HG02759 (cell line): Measurements from ENCODE around the gene MMP1.

Experiments used
- ATAC-seq: cut with Tn5 transposase; IDR thresholded peaks from one replicate; pipeline ENCODE4 v1.9.1; 2021; ENCODE audit warnings: mild to moderate bottlenecking, moderate library complexity; ENCODE audit not compliant: unreplicated experiment

MMP1 gene

DNA sequence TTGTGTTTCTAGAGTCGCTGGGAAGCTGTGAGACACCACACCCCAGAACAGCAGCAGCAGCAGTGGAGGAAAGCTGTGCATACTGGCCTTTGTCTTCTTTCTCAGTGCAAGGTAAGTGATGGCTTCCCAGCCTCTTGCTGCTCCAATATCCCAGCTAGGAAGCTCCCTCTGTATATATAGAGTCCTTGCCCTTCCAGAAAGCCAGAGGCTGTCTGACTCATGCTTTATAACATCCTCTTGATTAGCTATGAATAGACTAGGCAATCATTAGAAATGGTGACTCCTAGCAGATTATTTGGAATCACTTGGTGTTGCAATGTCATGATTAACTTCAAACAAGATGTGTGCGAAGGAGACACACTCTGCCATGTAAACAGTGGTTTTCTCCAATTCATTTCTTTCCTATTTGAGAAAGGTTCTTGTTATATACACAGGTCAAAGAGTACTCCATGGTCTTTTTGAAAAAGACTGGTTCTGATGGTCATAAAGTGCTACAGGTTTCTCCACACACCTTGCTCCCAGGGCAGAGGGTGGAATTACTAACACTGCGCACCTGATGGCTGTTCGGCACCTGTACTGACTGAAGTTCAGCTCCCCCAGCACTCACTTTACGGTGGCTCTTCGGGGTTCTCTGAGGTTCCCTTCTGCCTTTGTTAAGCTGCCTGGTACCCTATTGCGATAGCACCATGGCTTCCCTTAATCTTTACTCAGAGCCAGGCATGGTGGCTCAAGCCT, at the start of gene MMP1:
Gene MMP1 (minus strand): TSS at position 149 of the 735 bp plus-strand sequence. CDS start 68 bp downstream, at position 81.
- no peak for ATAC-seq

DNA sequence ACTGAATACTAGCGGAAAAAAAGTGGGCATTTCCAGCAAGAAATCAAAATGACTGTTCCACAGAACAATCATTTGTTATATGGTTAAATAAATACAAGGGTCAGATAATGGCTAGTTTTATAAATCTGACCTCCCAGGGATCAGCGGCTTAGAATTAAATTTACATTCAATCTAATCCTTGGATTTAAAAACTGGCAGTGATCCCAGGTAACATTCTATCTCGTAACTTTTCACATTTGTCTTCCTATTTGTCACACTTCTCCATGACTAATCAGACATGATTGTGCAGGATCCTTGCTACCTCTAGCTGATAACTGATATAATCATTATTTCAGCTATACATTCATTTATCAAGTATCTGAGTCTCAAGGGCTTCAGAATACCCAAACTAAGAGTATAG, 48.3 kb upstream of the MMP1 start:
- no peak for ATAC-seq

DNA sequence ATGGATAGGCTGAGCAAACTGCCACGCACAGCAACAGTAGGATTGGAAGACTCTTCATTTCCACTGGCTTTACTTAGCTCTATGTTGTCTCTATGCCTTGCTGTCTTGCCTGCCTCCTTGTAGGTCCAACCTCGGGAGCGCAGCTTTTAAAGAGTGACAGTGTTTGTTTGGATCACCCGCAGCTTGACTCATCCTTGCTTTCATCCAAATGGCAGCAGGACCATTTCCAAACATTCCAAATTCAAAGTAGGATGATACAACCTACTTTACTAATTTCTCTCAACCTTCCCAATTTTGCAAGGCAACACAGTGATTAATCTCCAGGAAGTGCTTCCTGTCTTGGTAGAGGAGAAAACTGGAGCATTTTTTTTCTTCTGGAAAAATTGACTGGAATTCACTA, 45.5 kb upstream of the MMP1 start, which contains the start of gene MMP3:
Gene MMP3 (minus strand): TSS at position 121 of the 400 bp plus-strand sequence. CDS start 63 bp downstream, at position 58.
- ATAC-seq, result no peak

DNA sequence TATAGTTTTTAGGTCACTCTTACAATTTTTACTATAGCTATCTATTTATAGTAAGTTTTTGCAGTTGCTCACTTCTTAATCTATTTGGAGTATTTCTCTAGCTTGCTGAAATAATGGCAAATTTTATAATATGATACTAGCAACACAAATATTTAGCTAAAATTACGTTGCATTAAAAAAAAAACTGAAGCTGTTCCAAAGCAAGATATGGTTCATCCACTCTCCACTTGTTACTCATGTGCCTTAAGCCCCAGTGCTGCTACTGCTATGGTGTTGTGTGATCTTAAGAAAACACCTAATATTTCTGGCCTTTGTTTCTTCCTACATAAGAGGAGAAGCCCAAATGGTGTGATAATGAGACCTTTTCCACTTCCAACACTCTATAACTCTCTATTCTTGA, 45.0 kb upstream of the MMP1 start:
- no peak for ATAC-seq

DNA sequence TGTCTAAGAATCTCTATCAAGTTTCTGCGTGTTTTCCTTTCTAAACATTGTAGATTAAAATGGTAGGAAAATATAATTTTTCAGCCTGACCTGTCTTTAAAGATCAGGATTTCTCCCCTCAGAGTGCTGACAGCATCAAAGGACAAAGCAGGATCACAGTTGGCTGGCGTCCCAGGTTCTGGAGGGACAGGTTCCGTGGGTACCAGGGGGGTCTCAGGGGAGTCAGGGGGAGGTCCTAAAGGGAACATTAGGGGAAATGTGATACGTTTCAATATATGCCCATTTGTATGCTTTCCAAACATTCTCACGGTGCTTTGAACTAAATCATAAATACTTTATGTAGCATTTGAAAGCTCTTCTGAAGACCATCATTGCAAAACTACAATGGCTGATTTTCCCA, 42.1 kb upstream of the MMP1 start:
- no peak for ATAC-seq

DNA sequence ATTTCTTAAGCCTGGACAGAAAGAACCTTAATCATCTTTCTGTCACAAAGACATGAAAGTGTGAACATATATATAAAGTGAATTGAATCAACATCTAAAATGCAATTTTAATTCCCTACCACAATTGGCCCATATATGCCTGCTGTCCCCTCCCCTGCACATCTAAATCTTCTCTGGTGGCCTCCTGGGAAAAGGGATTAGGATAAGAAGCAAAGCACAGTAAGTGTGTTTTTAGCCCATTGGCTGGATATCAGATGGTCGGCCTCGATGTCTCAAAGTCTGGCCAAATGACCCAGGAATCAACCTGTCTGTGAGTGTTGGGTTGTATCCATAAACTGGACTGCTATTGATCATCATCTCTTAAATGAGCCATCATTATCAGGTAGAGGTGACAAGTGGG, 39.7 kb upstream of the MMP1 start:
- no peak for ATAC-seq

DNA sequence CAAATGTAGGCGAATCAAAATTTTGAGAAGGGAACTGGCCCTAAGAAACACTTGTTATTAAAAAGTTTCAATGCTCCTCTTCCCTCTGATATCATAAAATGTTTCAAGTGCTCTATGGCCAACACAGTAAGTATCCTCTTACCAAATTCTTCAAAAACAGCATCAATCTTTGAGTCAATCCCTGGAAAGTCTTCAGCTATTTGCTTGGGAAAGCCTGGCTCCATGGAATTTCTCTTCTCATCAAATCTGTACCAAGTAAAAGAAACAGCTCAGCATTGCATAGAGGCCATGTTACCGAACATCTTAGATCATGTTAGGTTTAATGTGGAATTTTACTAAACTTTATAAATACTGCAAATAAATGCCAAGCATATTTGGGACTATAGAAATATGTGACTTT, 39.2 kb upstream of the MMP1 start:
- no peak for ATAC-seq

DNA sequence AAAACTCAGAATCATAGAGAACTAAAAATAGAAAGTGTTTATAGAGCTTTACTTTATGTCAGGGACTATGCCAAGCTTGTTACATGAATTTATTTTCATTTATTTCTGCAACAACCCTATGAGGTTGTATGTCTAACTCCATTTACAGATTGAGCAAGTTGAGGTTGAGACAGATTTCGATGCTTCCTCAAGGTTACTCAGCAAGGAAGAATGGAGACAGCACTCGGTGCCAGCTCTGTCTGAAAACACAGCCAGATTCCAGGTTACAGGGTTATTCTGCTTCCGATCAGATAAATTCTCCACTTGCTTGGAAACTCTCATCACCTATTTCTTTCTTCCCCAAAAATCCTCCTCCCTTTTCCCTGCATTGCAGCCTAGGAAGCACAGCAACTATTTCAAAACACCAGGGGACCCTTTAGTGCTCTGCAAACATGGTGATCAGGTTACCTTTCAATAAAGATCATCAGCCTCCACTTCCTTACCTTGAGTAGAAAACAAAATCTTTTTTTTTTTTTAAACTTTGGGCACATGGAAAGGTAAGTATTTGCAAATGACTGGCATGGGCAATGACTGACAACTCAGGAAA, 38.4 kb upstream of the MMP1 start:
- no peak for ATAC-seq

DNA sequence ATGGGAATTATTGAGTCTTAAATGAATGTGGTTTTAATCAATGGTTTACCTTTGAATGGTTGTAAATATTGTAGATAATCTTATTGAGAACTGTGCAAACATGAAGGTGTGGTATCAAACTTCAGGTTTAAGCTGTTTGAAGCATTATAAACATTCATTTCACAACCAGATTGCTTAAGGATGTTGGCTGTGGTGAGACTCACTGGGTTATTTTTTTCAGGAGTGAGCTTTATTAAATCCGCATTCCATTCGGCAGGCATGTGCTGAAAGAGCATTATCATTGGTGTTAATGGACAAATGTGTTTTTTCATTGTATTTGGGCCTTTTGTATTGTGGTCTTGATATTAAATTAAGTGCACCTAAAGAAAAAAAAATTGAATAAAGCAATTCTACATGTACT, 35.8 kb upstream of the MMP1 start:
- no peak for ATAC-seq

DNA sequence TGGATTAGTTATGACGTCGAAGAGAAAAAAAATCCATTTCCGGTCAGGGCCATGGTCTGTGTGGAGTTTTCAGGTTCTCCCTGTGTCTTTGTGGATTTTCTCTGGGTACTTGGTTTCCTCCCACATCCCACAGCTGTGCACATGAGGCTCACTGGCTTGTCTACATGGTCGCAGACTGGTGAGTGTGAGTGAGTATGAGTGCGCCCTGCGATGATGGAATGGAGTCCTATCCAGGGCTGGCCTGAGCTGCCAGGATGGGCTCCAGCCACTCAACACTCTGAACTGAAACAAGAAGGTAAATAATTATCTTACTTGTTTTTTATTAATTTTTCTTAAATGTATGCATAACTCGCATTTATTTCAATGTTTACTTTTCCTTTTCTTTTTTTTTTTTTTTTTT, 34.7 kb upstream of the MMP1 start:
- ATAC-seq, result no peak

DNA sequence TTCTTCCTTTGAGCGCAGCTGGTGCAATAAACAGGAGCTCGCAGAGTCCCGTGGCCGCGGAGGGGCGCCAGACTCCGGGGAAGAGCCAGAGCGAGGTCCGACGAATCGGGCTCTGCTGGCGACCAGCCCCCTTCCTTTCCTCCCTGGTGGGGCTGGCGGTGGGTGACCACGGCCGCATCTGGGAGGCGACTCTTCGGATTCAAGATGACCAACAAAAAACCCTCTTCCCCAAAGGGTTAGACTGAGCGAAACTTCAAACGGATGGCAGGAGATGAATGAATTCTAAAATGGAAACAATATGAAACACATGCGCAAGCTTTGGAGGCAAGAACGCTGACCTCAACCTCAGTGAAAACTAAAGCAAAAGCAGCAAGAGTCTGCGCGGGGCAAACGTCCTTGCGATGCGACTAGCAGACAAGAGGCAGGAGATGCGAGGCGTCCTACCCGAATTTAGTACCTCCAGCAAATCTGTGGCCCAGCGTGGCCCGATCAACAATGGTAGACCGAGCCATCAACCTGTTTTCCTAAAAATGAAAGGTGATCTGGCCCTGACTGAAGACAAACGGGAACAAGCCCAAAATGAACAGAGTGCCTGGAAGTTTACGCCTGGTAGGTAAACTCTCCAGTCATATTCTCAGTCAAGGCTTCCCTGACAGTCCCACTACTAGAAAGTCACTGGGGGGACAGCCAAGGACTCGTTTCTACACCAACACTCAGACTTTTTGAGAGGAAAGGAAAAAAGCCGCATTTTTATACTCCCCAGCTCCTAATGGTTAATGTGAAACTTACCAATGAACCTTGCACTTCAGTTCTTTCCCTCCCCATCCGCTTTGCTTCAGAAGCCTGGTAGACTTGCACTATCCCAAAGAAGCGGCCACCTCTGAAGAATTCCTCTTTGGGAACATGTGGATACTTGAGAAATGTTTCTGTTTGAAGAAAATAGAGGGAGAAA, 33.8 kb upstream of the MMP1 start:
- no peak for ATAC-seq

DNA sequence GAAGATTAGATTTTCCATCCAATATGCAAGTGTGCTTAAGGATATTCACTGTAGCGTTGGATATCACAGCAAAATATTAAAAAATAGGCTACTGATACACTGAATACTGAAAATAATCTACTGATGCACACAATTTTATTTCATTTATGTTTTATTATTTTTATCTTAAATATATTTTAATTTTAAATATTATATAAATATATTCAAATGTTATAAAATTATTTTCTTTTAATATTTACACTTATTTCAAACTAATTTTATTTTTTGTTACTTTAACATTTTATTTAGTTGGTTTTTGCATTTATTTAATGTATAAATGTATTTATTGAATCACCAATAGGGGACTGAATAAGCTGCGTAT, 33.1 kb upstream of the MMP1 start:
- ATAC-seq, result no peak

DNA sequence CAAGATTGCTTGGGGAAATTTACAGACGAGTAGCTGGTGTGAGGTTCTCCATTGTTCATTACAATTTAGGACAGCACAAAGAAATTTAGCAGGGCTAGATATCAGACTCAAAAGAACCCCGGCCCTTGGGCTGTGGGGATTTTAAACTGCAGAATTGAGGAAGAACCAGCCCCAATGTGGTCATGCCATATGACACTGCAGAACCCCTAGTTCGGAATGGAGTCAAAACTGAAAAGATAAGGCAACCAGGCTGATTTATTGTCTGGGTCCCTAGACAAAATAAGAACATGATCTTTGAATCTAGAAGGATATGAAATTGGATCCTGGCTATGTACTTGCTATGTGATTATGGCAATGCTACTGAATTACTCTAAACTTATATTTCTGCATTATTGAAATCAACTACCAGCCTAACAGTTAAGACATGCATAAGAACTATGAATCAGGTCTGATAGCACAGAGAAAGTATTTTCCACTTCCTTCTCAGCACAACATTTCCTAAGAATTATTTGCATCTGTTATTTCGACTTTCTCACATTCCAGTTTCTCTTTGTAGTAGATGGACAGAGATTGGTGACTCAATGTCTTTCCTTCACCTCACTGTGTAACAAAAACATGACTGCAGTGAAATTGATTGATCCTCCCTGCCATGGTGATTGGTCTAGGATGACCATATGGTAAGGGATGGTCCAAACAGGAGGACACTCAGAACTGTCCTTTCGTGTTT, 32.2 kb upstream of the MMP1 start:
- ATAC-seq, result no peak

DNA sequence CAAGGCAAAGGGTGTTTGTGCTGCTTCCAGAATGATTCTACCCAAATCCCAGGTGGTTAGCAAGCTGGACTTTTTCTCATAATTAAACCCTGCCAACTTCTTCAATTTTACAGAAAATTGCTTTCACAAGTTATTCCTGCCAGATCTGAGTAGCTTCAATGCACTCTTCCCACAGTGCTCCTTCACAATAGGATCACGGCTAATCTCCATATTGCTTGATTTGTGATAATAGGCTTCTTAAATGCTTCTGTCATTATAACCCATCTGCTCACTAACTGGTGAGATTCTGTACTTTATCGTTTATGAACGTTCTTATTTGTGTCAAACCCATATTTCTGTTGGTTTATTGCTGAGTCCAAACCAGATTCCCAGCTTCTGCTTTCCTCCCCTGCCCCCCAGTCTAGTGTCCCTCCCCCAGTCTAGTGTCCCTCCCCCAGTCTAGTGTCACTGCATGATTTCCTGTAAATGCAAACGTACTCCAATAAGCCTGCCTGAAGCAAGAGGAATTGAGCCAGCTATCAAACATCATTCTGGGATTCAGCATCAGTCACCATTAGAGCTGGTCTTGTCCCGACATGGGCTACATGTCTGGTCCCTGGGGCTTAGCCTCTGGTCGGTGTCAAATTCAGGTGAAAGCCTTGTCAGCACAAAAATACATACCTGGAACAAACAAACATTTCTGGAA, 31.5 kb upstream of the MMP1 start:
- ATAC-seq, result no peak

DNA sequence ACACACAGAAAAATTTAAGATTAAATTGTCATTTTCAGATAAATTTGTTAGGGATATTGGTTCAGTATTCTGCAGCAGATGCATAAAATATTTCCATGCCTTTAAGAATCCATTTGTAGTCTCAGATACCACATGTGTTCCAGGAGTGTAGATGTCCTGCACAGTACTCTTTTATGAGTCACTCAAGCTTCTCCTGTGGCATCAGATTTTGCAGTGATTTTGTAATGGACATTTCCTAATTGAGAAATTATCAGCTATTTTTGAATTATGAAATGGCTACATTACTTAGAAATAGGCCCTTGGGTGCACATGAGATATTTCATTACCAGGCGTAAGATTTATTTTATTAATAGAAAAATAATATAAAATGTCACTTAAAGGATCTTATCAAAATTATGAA, 26.6 kb upstream of the MMP1 start:
- ATAC-seq, result no peak

DNA sequence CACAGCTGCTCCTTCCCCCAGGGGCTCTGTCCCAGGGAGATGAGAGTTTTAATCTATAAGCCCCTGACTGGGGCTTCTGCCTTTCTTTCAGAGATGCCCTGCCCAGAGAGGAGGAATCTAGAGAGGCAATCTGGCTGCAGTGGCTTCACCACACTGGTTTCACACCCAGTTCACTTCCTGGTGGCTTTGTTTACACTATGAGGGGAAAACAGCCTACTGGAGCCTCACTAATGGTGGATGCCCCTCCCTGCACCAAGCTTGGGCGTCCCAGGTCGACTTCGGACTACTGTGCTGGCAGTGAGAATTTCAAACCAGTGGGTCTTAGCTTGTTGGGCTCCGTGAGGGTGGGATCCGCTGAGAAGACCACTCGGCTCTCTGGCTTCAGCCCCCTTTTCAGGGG, 21.5 kb upstream of the MMP1 start:
- no peak for ATAC-seq

DNA sequence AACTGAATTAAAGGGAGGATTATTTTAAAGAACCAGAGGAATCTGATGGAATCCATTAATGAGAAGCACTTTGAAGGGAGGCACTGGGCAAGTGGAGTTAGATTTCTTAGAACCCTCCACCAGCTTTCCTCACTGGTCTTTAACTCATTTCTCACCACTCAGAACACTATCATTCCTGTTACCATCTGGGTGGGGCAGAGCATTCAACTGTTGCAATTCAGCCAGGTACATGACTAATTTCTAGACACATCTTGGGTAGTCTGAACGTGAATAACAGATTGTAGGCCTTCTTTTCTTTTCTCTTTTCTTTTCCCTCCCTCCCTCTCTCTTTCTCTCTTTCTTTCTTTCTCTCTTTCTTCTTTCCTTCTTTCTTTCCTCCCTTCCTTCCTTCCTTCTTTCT, 15.5 kb upstream of the MMP1 start:
- ATAC-seq, result no peak

DNA sequence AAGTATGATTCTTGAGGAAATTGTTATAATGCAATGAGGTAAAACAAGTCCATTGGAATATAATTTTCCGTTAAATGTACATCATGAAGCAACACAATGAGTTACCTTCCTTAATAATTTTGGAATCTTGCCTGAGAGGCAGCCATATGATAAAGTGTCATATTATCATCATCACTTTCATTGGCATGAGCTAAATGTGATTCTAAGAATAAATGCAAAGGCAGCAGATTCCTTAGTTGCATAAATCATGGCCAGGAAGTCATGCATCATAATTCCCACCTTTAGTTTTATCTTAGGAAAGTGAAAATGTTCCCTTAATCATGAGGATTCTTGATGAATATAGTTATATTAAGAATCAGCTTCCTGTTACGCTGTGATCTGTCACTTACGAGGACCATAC, 14.2 kb upstream of the MMP1 start:
- ATAC-seq, result no peak

DNA sequence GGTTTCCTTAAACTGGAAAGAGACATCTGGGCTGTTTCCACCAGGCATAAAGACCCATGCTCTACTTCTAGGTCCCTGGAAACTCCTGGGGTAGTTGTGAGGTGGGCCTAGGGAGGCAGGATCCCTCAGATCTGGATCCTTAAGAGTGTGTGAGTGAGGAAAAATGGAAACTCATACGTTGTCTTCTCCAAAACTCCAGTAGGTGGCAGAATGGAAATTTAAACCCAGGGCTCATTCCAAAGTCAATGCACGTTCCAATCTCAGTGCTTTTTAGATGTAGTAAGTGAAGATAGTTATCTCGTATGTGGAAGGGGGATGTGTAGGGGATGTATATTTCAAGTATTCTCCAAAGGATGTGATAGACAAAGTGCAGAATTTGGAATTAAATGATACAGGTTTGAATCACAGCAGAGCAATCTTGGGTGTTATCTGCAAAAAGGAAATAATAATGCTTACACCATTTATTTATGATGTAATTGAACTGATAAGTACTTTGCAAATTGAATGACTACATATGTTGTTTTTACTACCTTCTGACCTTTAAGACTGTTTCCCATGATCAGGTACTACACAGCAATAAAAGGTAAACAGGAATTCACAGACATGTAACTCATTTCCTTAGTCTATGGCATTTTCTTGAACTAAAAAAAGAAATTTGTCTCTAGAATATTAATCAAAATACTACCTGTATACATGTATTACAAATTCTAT, 13.1 kb upstream of the MMP1 start:
- ATAC-seq, result no peak

DNA sequence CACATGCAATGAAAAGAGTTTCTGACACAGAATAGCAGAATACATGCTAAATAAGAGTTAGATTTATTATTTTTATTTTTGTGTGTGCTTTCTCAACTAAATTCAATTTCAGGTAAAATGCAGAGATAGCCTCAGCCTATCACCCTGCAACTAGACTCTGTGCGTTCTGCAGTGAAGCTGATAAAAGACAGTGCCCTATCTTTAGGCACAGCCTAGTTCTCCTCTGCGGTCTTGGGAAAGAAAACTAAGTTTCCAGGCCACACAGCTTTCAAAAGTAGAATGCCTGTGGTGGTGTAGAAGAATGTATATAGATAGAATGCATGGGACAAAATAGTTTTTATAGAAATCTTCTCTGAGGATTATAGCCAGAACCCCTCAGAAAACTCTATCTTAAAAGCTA, 12.0 kb upstream of the MMP1 start:
- no peak for ATAC-seq
